Measurements from ENCODE around the gene MYO7B.

- TF ChIP-seq CTCF (IDR thresholded peaks at IDR 0.05) (no peak), POLR2AphosphoS5 (IDR thresholded peaks at IDR 0.05) (no peak), POLR2A (IDR thresholded peaks at IDR 0.05) (no peak)
Measured at GRCh38 chr2:127661949-127662510, 126.5 kb downstream of the MYO7B start.

All from stomach (tissue), 4 donors.